Measurements from ENCODE around the gene SEC14L2.
"Not testable (repeated sequence)": the region's sequence is repeated elsewhere in the genome, so short reads cannot be mapped to it uniquely, and the experiment has no call there.

SEC14L2 gene

GRCh38 chr22:30426388-30427353, 29.9 kb downstream of the SEC14L2 start:
- peak; percentile 82 to 84 for DNase-seq (ENCODE audit: low read depth in 2 of 2)

DNA sequence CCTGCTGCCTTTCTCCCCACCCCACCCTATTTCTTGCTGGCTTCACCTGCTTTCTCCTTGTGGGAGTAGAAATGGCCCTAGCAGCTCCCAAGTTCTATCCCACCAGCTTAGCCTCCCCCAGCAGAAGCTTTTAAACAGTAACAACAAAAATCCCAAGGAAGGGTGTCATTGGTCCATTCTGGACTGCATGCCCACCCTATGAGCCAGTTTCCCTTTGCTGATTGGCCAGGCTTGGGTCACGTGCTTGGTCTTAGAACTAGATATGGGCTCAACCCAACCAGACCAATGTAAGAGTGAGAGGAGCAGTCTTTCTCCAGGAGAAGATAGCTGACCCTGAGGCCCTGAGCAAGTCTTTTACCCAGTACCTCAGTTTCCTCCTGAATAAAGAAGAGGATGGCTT, 31.1 kb downstream of the SEC14L2 start:
- no peak for DNase-seq (ENCODE audit: low read depth in 2 of 2)

- DNase-seq (ENCODE audit: low read depth in 2 of 2): no peak
These were observed 33.1 kb downstream of the SEC14L2 start for GRCh38 chr22:30429887-30430286.

DNA sequence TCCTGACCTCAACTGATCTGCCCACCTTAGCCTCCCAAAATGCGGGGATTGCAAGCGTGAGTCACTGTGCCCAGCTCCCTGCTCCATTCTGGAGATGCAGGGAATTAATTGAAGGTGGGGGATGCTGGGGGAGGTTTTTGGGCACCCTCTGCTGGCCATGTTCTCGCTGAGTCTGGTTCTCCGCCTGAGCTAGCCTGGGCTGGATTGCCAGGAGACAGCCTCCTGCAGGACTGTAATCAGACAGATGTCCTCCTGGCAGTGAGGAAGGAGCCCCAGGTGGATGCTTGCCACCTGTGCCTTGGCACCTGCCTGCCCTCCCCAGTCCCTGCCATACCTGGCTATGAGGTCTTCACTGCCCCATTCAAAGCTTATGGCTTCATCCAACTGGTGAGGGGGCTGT, 34.1 kb downstream of the SEC14L2 start:
- no peak for DNase-seq (ENCODE audit: low read depth in 2 of 2)

DNA sequence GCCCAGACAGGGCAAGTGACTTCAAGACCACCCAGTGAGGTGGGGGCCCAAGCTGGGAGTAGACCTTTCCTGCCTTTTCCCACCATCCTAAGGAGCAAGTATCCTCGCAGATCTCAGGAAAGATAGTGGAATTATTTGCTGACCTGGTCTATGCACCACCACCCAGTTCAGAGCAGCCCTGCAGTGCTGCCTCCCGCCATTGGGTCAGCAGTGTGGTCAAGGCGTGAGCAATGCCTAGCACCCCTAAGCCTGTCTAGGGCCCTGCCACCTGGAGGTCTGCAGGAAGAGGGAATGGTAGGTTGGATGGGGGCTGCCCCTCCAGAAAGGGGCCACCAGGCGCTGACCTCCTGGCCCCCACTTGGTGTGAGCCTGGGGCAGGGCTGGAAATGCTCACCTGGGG, 35.3 kb downstream of the SEC14L2 start:
- DNase-seq (ENCODE audit: low read depth in 2 of 2): no peak

GRCh38 chr22:30432520-30432919, 35.7 kb downstream of the SEC14L2 start:
- no peak for DNase-seq (ENCODE audit: low read depth in 2 of 2)

- DNase-seq (ENCODE audit: low read depth in 2 of 2): no peak
These were observed 36.4 kb downstream of the SEC14L2 start for GRCh38 chr22:30433227-30433626.

DNA sequence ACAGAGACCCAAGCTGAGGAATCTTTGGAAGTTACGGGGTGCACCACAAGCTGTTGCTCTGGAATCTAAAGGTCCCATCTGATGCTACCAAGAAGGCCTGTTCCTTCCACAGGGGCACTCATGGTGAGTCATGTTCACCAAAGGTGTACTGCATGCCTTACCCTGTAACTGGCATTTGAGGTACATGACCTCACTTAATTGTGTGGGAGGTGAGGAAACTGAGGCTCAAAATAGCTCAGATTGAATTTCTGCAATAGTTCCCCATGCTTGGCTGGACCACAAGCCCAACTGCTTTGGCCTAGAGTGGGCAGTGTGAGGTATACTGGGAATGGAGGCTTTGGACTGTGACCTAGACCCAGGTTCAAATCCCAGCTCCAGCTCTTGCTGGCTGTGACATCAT, 37.0 kb downstream of the SEC14L2 start:
- no peak for DNase-seq (ENCODE audit: low read depth in 2 of 2)

DNA sequence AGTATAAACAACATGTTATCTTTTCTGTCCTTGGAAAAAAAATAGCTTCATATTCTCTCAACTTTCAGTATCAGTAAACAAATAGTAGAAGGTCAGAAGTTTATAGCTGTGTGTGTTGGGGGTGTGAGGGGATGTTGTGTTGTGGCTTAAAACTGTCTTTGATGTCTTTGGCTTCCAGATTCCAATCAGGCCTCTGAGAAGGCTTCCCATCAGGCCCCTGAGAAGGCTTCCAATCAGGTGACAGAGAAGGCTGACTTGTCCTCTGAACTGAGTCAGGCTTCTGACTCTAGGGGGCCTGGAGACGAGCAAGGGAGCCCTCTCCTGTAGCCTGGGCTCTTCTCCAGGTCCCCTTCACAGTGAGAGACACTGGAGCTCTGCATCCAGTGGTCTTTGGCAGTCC, 38.0 kb downstream of the SEC14L2 start:
- DNase-seq (ENCODE audit: low read depth in 2 of 2): no peak

GRCh38 chr22:30435674-30436126, 38.9 kb downstream of the SEC14L2 start:
- peak; percentile 66 to 71 for DNase-seq (ENCODE audit: low read depth in 2 of 2)

DNA sequence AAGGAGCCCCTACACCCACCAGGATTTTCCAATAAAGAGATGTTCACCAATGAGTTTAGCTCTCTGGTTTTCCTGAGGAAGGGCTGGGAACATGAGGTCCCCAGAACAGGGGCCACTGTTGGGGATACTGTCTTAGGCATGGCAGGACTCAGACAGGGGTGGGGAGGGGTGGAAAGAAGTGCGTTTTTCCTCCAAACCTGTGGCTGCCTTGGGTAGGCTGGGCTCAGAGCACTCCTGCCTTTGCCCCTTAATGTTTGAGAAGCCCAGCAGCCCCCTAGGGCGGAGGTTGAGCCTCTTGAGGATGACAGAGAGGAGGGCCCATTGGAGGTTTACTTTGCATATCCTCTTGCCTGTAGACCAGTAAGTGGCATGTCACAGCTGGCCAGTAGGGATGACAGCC, 39.4 kb downstream of the SEC14L2 start:
- DNase-seq (ENCODE audit: low read depth in 2 of 2): no peak

DNA sequence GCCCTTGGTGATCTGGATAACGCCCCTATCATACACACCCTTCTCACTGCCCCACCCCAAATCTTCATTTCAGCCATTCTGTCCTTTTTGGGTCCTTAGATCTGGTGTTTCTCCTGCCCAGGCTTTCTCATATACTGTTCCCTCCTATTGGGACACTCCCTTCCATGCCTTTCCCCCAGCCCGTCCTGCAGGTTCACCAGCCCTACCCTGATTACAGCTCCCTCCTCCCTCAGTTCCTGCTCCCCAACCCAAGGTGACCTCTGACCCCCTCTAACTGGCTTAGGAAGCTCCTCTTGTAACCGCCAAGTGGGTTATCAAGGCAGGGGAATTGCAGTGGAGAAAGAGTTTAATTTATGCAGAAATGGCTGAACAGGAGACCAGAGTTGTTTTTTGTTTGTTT, 41.7 kb downstream of the SEC14L2 start:
- no peak for DNase-seq (ENCODE audit: low read depth in 2 of 2)

- no peak for DNase-seq (ENCODE audit: low read depth in 2 of 2)
These were observed 42.4 kb downstream of the SEC14L2 start for GRCh38 chr22:30439226-30439625.

DNA sequence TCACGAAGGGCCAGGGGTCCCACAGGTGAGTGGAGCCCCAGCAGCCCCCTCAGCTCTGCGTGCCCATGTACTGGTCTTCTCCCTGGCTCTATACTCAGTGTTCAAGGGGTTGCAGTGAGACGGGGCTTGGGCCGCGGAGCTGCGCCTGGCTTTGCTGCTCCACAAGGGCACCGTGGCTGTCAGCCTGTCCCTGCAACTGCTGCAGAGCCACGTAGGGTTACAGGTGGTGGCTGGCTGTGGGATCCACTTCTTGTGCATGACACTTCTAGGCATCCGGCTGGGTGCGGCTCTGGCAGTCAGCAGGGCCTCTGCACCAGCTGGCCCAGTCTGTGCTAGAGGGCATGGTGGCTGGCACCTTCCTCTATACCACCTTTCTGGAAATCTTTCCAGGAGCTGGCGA, 43.0 kb downstream of the SEC14L2 start:
- DNase-seq (ENCODE audit: low read depth in 2 of 2): no peak

DNA sequence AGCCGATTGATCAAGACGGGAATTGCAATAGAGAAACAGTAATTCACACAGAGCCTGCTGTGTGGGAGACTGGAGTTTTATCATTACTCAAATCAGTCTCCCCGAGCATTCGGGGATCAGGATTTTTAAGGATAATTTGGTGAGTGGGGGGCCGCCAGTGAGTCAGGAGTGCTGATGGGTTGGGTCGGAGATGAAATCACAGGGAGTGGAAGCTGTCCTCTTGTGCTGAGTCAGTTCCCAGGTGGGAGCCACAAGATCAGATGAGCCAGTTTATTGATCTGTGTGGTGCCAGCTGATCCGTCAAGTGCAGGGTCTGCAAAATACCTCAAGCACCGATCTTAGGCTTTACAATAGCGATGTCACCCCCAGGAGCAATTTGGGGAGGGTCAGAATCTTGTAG, 44.3 kb downstream of the SEC14L2 start:
- DNase-seq (ENCODE audit: low read depth in 2 of 2): no peak

DNA sequence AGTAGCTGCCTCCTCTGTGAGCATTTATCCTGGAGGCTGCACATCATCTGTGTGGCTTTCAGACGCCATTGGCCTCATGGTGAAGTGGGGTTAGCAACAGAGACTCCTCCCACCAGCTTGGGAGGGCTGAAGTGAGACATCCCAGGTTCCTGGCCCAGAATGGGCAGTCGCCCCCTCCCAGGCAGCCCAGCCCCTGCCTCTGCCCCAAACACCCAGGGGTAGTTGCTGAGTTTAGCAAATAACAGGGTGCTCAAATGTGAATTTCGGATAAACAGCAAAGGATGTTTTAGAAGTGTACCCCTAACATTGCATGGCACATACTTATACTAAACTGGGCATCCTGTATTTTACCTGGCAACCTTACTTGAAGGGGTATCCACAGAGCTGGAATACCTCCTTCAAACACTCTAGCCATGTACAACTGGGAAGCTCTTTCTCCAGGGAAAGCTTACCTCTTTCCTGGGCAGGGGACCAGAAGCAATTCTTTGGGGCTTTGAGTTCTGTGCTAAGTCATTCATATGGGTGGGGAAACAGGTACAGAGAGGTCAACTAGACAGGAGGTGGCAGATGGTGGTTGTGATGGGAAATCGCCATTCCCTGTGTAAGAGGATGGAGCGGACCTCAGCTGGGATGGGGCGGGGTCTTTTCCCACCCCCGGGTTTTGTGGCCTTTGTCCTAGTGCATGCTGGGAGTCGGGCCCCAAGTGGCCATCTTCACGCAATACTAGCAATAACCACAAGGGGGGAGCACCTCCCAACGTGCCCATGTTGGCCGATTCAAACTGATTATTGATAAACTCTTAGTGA, 48.0 kb downstream of the SEC14L2 start:
- DNase-seq (ENCODE audit: low read depth in 2 of 2): no peak

DNA sequence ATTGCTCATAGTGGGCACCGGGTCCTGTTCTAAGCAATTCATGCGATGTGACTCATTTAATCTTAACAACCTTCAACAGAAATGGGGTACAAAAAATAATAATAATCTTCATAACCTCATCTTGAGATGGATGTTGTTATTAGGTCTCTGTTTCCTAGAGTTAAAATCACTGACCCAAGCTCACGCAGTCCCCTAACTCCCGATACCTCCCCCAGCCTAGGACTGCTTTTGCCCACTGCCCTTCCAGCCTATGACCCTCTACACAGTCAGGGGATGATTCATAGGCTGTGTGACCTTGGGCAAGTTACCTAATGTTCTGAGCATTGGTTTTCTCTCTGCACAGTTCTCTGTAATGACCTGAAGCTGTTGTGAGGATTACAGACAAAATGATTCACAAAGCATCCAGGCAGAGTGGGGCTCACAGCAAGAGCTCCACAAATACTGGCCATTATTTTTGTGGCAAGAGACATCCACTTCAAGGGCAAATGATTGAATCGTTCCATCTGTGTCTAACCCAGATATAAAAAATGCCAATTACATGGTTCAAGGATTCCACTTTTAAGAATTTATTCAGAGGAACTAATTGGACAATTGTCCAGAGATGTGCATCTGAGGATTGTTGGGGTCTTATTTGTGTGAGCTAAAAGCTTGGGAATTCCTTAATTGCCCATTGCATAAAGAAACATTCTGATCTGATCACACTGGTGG, 48.8 kb downstream of the SEC14L2 start:
- no peak for DNase-seq (ENCODE audit: low read depth in 2 of 2)

GRCh38 chr22:30447656-30448055, 50.8 kb downstream of the SEC14L2 start:
- DNase-seq (ENCODE audit: low read depth in 2 of 2): no peak

- DNase-seq (ENCODE audit: low read depth in 2 of 2): not testable (repeated sequence)
These were observed 54.7 kb downstream of the SEC14L2 start for GRCh38 chr22:30451488-30451887.

DNA sequence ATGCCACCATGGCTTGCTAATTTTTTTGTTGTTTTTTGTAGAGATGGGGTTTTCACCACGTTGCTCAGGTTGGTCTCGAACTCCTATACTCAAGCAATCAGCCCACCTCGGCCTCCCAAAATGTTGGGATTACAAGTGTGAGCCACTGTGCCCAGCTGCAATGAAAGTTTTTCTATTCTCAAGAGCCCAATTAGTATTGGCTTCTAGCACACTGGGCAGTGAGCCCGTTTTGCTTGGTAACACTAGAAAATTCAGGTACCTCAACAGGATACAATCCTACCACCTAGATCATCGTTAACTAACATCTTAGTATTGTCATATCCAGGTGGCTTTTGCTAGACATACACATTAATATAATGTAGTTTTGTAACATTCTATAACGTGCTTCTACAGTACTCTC, 56.0 kb downstream of the SEC14L2 start:
- DNase-seq (ENCODE audit: low read depth in 2 of 2): no peak

- no peak for DNase-seq (ENCODE audit: low read depth in 2 of 2)
These were observed 57.1 kb downstream of the SEC14L2 start for GRCh38 chr22:30453731-30454510.
